Adipose tissue (tissue), 3 donors: Measurements from ENCODE around the gene MYO1F. TPM values are rescaled to one million over a fixed set of nuclear protein-coding genes. Genes with fewer than 3 reads are reported as not detected.

ENCODE experiments used
- H3K27ac ChIP-seq: one replicate; pipeline ENCODE4 v1.5.1; 2013; ENCODE audit warnings: low read depth, low read length
- WGBS, 3 donors: extraction: QIAGEN DNeasy Blood & Tissue Kit; methylation state at CpG; one replicate each; pipeline ENCODE4 v1.1.7; 2013; 5-methylcytosine and 5-hydroxymethylcytosine counted together
- polyA plus RNA-seq, 3 donors: library from polyadenylated mRNA; stranded (reverse); fragments of 200-250 nt; gene quantifications; one replicate each; pipeline ENCODE4 v1.2.3, GENCODE V29; 2013
- donor health status: healthy with polysubstance abuse.
- donor health status: Bipolar disorder and iron deficiency.
- donor health status: healthy.

Gene MYO1F
- polyA plus RNA-seq, 3 donors = 2.0 to 21.3 (median 18.9) TPM

- 97 to 98% (median 97%) methylated on average over 62 of the region's 62 CpGs for WGBS, 3 donors
- no peak overlapping the region for H3K27ac ChIP-seq
These were observed 91.5 kb downstream of the MYO1F start for GRCh38 chr19:8485561-8486371.

- WGBS, 3 donors = 77 to 93% (median 79%) methylated on average over 18 of the region's 18 CpGs
- no peak overlapping the region for H3K27ac ChIP-seq
These were observed 92.8 kb downstream of the MYO1F start for GRCh38 chr19:8484331-8484894.

- no peak overlapping the region for H3K27ac ChIP-seq
- WGBS, 3 donors = 90 to 94% (median 93%) methylated on average over 8 of the region's 8 CpGs
These were observed 94.1 kb downstream of the MYO1F start for GRCh38 chr19:8483165-8483564.

- H3K27ac ChIP-seq = no peak overlapping the region
- WGBS, 3 donors = 84 to 94% (median 89%) methylated on average over 11 of the region's 11 CpGs
These were observed 94.5 kb downstream of the MYO1F start for GRCh38 chr19:8482696-8483095.

GRCh38 chr19:8481616-8482015 lies 95.6 kb downstream of the MYO1F start:
- WGBS, 3 donors = 82 to 88% (median 86%) methylated on average over 6 of the region's 6 CpGs
- no peak overlapping the region for H3K27ac ChIP-seq

GRCh38 chr19:8481201-8481600 lies 96.0 kb downstream of the MYO1F start:
- 65 to 84% (median 72%) methylated on average over 11 of the region's 11 CpGs for WGBS, 3 donors
- H3K27ac ChIP-seq = no peak overlapping the region

- H3K27ac ChIP-seq = no peak overlapping the region
- 33 to 64% (median 62%) methylated on average over 3 of the region's 3 CpGs for WGBS, 3 donors
These were observed 98.6 kb downstream of the MYO1F start for GRCh38 chr19:8478598-8478997.

GRCh38 chr19:8477889-8478288 lies 99.4 kb downstream of the MYO1F start:
- no peak overlapping the region for H3K27ac ChIP-seq
- 78 to 82% (median 81%) methylated on average over 4 of the region's 4 CpGs for WGBS, 3 donors

- 77 to 84% (median 79%) methylated on average over 8 of the region's 8 CpGs for WGBS, 3 donors
- no peak overlapping the region for H3K27ac ChIP-seq
These were observed 100.7 kb downstream of the MYO1F start for GRCh38 chr19:8476524-8476923.

GRCh38 chr19:8475005-8475404 lies 102.2 kb downstream of the MYO1F start:
- 94 to 100% (median 100%) methylated on average over 1 of the region's 1 CpG for WGBS, 3 donors

GRCh38 chr19:8473648-8474476 lies 103.4 kb downstream of the MYO1F start:
- WGBS, 3 donors = 49 to 71% (median 60%) methylated on average over 6 of the region's 6 CpGs
- no peak overlapping the region for H3K27ac ChIP-seq

More at GRCh38 chr19:8475005-8475404, 102.2 kb downstream of the MYO1F start:
- H3K27ac ChIP-seq = no peak overlapping the region

Other genes starting within 250 kb of the MYO1F start
- gene KANK3, start 234.2 kb downstream of the MYO1F start, polyA plus RNA-seq = 10 to 100 TPM in 2 of 3 donors, 1 to 10 TPM in 1; 5.1 to 31.9 (median 30.5) TPM
- gene ANGPTL4, start 213.3 kb downstream of the MYO1F start, polyA plus RNA-seq = 100 to 1,000 TPM in 1 of 3 donors, 10 to 100 TPM in 2; 43.9 to 297 (median 47.8) TPM
- gene RAB11B, start 187.1 kb downstream of the MYO1F start, polyA plus RNA-seq = 100 to 1,000 TPM in 1 of 3 donors, 10 to 100 TPM in 2; 80.4 to 105 (median 86.1) TPM
- 10 to 100 TPM; 13.4 to 97.9 (median 58.4) TPM for gene MARCHF2, start 164.1 kb downstream of the MYO1F start, polyA plus RNA-seq
- gene HNRNPM, start 132.5 kb downstream of the MYO1F start, polyA plus RNA-seq = 100 to 1,000 TPM in 2 of 3 donors, 10 to 100 TPM in 1; 83.6 to 182 (median 105) TPM
- 1 to 10 TPM in 2 of 3 donors, under 1 TPM in 1; 0.32 to 3.4 (median 1.0) TPM for gene PRAM1, start 74.8 kb downstream of the MYO1F start, polyA plus RNA-seq
- gene ZNF414, start 63.3 kb downstream of the MYO1F start, polyA plus RNA-seq = 10 to 100 TPM in 2 of 3 donors, 1 to 10 TPM in 1; 9.2 to 27.3 (median 13.9) TPM
- 10 to 100 TPM; 11.0 to 29.6 (median 21.5) TPM for gene ADAMTS10, start 33.3 kb upstream of the MYO1F start, polyA plus RNA-seq
- gene NFILZ, start 53.2 kb upstream of the MYO1F start, polyA plus RNA-seq = not detected
- not detected for gene ACTL9, start 121.4 kb upstream of the MYO1F start, polyA plus RNA-seq
- gene OR2Z1, start 144.2 kb upstream of the MYO1F start, polyA plus RNA-seq = not detected